Measurements from ENCODE around the gene DCBLD1.
A peak's percentile ranks its signal among the peaks of the same experiment; 100 is the strongest.

DCBLD1 gene

GRCh38 chr6:117473401-117473800, 9.1 kb upstream of the DCBLD1 start:
- DNase-seq = no peak

GRCh38 chr6:117477988-117478852, 4.3 kb upstream of the DCBLD1 start:
- DNase-seq = no peak

- no peak for DNase-seq
Observed at GRCh38 chr6:117478853-117479231, 3.6 kb upstream of the DCBLD1 start.

- DNase-seq = no peak
Observed at GRCh38 chr6:117480651-117481050, 1.8 kb upstream of the DCBLD1 start.

GRCh38 chr6:117481278-117481925, 1.1 kb upstream of the DCBLD1 start:
- no peak for DNase-seq

GRCh38 chr6:117481926-117482239, 591 bp upstream of the DCBLD1 start:
- no peak for DNase-seq

GRCh38 chr6:117483004-117483644, 650 bp downstream of the DCBLD1 start:
- DNase-seq = peak; percentile 61

- peak; percentile 61 for DNase-seq
Observed at GRCh38 chr6:117483645-117484016, 1.2 kb downstream of the DCBLD1 start.

- DNase-seq = no peak
Observed at GRCh38 chr6:117484052-117484646, 1.7 kb downstream of the DCBLD1 start.

GRCh38 chr6:117485433-117485832, 3.0 kb downstream of the DCBLD1 start:
- DNase-seq = no peak

- no peak for DNase-seq
Observed at GRCh38 chr6:117487821-117488220, 5.3 kb downstream of the DCBLD1 start.

- DNase-seq = no peak
Observed at GRCh38 chr6:117489003-117489402, 6.5 kb downstream of the DCBLD1 start.

- no peak for DNase-seq
Observed at GRCh38 chr6:117491916-117492315, 9.4 kb downstream of the DCBLD1 start.

GRCh38 chr6:117493470-117493869, 11.0 kb downstream of the DCBLD1 start:
- no peak for DNase-seq

GRCh38 chr6:117494283-117494682, 11.8 kb downstream of the DCBLD1 start:
- DNase-seq = no peak

- no peak for DNase-seq
Observed at GRCh38 chr6:117494694-117495318, 12.3 kb downstream of the DCBLD1 start.

GRCh38 chr6:117495425-117495824, 13.0 kb downstream of the DCBLD1 start:
- no peak for DNase-seq

- no peak for DNase-seq
Observed at GRCh38 chr6:117495869-117496268, 13.4 kb downstream of the DCBLD1 start.

- DNase-seq = no peak
Observed at GRCh38 chr6:117496383-117496990, 14.0 kb downstream of the DCBLD1 start.

- DNase-seq = no peak
Observed at GRCh38 chr6:117497237-117497636, 14.8 kb downstream of the DCBLD1 start.

GRCh38 chr6:117498159-117498558, 15.7 kb downstream of the DCBLD1 start:
- no peak for DNase-seq

- DNase-seq = no peak
Observed at GRCh38 chr6:117501722-117502121, 19.2 kb downstream of the DCBLD1 start.

- no peak for DNase-seq
Observed at GRCh38 chr6:117502580-117502979, 20.1 kb downstream of the DCBLD1 start.
